ENCODE results near the gene EGLN3. TPM values are rescaled to one million over a fixed set of nuclear protein-coding genes. Genes with fewer than 3 reads are reported as not detected.

Gene EGLN3
- total RNA-seq, 1 donor from 2014 or later: 0.38 TPM

GRCh38 chr14:33903369-33903768, 47.5 kb downstream of the EGLN3 start:
- Mint-ChIP-seq H3K4me3 (ENCODE audit: unreplicated experiment) (no peak overlapping the region), H3K27ac (ENCODE audit: unreplicated experiment) (no peak overlapping the region), H3K36me3 (ENCODE audit: unreplicated experiment) (no peaks in the 10 kb centered on the region), H3K4me1 (ENCODE audit: unreplicated experiment) (no peaks in the 10 kb centered on the region), H3K27me3 (ENCODE audit: unreplicated experiment) (peaks cover 43% of the 10 kb centered on the region), H3K9me3 (ENCODE audit: unreplicated experiment) (no peaks in the 10 kb centered on the region)
- TF ChIP-seq CTCF (IDR thresholded peaks at IDR 0.05): no peak
- no peak for DNase-seq (ENCODE audit: extremely low spot score, unreplicated experiment)

- Mint-ChIP-seq H3K36me3 (ENCODE audit: unreplicated experiment) (no peaks in the 10 kb centered on the region), H3K27ac (ENCODE audit: unreplicated experiment) (no peak overlapping the region), H3K4me1 (ENCODE audit: unreplicated experiment) (no peaks in the 10 kb centered on the region), H3K4me3 (ENCODE audit: unreplicated experiment) (no peak overlapping the region), H3K27me3 (ENCODE audit: unreplicated experiment) (peaks cover 43% of the 10 kb centered on the region), H3K9me3 (ENCODE audit: unreplicated experiment) (no peaks in the 10 kb centered on the region)
- TF ChIP-seq CTCF (IDR thresholded peaks at IDR 0.05): no peak
- DNase-seq (ENCODE audit: extremely low spot score, unreplicated experiment): no peak
Measured at GRCh38 chr14:33902363-33902762, 48.5 kb downstream of the EGLN3 start.

- Mint-ChIP-seq H3K9me3 (ENCODE audit: unreplicated experiment) (no peaks in the 10 kb centered on the region), H3K4me3 (ENCODE audit: unreplicated experiment) (no peak overlapping the region), H3K4me1 (ENCODE audit: unreplicated experiment) (no peaks in the 10 kb centered on the region), H3K27ac (ENCODE audit: unreplicated experiment) (no peak overlapping the region), H3K36me3 (ENCODE audit: unreplicated experiment) (no peaks in the 10 kb centered on the region), H3K27me3 (ENCODE audit: unreplicated experiment) (peaks cover 40% of the 10 kb centered on the region)
- no peak for DNase-seq (ENCODE audit: extremely low spot score, unreplicated experiment)
- no peak for TF ChIP-seq CTCF (IDR thresholded peaks at IDR 0.05)
Measured at GRCh38 chr14:33901426-33902155, 49.3 kb downstream of the EGLN3 start.

GRCh38 chr14:33900706-33901105, 50.2 kb downstream of the EGLN3 start:
- Mint-ChIP-seq H3K36me3 (ENCODE audit: unreplicated experiment) (no peaks in the 10 kb centered on the region), H3K4me1 (ENCODE audit: unreplicated experiment) (no peaks in the 10 kb centered on the region), H3K9me3 (ENCODE audit: unreplicated experiment) (no peaks in the 10 kb centered on the region), H3K4me3 (ENCODE audit: unreplicated experiment) (no peak overlapping the region), H3K27ac (ENCODE audit: unreplicated experiment) (no peak overlapping the region), H3K27me3 (ENCODE audit: unreplicated experiment) (peaks cover 35% of the 10 kb centered on the region)
- TF ChIP-seq CTCF (IDR thresholded peaks at IDR 0.05): no peak
- DNase-seq (ENCODE audit: extremely low spot score, unreplicated experiment): no peak

GRCh38 chr14:33899723-33900341, 51.0 kb downstream of the EGLN3 start:
- Mint-ChIP-seq H3K9me3 (ENCODE audit: unreplicated experiment) (peaks cover 6% of the 10 kb centered on the region), H3K27me3 (ENCODE audit: unreplicated experiment) (peaks cover 28% of the 10 kb centered on the region), H3K4me3 (ENCODE audit: unreplicated experiment) (no peak overlapping the region), H3K4me1 (ENCODE audit: unreplicated experiment) (no peaks in the 10 kb centered on the region), H3K27ac (ENCODE audit: unreplicated experiment) (no peak overlapping the region), H3K36me3 (ENCODE audit: unreplicated experiment) (no peaks in the 10 kb centered on the region)
- no peak for DNase-seq (ENCODE audit: extremely low spot score, unreplicated experiment)
- TF ChIP-seq CTCF (IDR thresholded peaks at IDR 0.05): no peak

Data from osteocyte (in vitro differentiated cells).